ENCODE measurements around the gene GNG2.
A peak's percentile ranks its signal among the peaks of the same experiment; 100 is the strongest.

The GNG2 gene

GRCh38 chr14:52014601-52015267 lies 154.3 kb downstream of the GNG2 start:
- no peaks in the 10 kb centered on the region for H3K27me3 ChIP-seq (ENCODE audit: insufficient read depth, poor library complexity, severe bottlenecking)
- H3K4me3 ChIP-seq (ENCODE audit: severe bottlenecking) = no peak overlapping the region
- H3K9me3 ChIP-seq (ENCODE audit: severe bottlenecking) = no peaks in the 10 kb centered on the region
- TF ChIP-seq CTCF (IDR thresholded peaks at IDR 0.05; ENCODE audit: poor library complexity, severe bottlenecking) = no peak
- DNase-seq (ENCODE audit: low spot score) (no peak), ATAC-seq (ENCODE audit: low read depth) (no peak)
- H3K27ac ChIP-seq (ENCODE audit: poor library complexity, severe bottlenecking) = no peak overlapping the region
- peaks cover 18% of the 10 kb centered on the region for H3K36me3 ChIP-seq (ENCODE audit: low read depth)
- no peaks in the 10 kb centered on the region for H3K4me1 ChIP-seq (ENCODE audit: insufficient read depth, poor library complexity, severe bottlenecking)

- DNase-seq (ENCODE audit: low spot score) = no peak
- TF ChIP-seq CTCF (IDR thresholded peaks at IDR 0.05; ENCODE audit: poor library complexity, severe bottlenecking) = peak; percentile 34
- peak; percentile 32; the same call in 1 of the 3 replicates for ATAC-seq (ENCODE audit: low read depth)
Observed at GRCh38 chr14:52015411-52016030, 155.1 kb downstream of the GNG2 start.

GRCh38 chr14:52018252-52018651 lies 157.8 kb downstream of the GNG2 start:
- H3K9me3 ChIP-seq (ENCODE audit: severe bottlenecking) = no peaks in the 10 kb centered on the region
- DNase-seq (ENCODE audit: low spot score) (no peak), ATAC-seq (ENCODE audit: low read depth) (peak; percentile 41; the same call in 1 of the 3 replicates)
- TF ChIP-seq CTCF (IDR thresholded peaks at IDR 0.05; ENCODE audit: poor library complexity, severe bottlenecking) = no peak
- no peaks in the 10 kb centered on the region for H3K4me1 ChIP-seq (ENCODE audit: insufficient read depth, poor library complexity, severe bottlenecking)
- no peak overlapping the region for H3K27ac ChIP-seq (ENCODE audit: poor library complexity, severe bottlenecking)
- H3K4me3 ChIP-seq (ENCODE audit: severe bottlenecking) = no peak overlapping the region
- H3K36me3 ChIP-seq (ENCODE audit: low read depth) = no peaks in the 10 kb centered on the region
- H3K27me3 ChIP-seq (ENCODE audit: insufficient read depth, poor library complexity, severe bottlenecking) = no peaks in the 10 kb centered on the region

More at GRCh38 chr14:52015411-52016030, 155.1 kb downstream of the GNG2 start:
- Histone ChIP-seq H3K9me3 (ENCODE audit: severe bottlenecking) (no peaks in the 10 kb centered on the region), H3K27me3 (ENCODE audit: insufficient read depth, poor library complexity, severe bottlenecking) (no peaks in the 10 kb centered on the region), H3K4me1 (ENCODE audit: insufficient read depth, poor library complexity, severe bottlenecking) (no peaks in the 10 kb centered on the region), H3K4me3 (ENCODE audit: severe bottlenecking) (no peak overlapping the region), H3K27ac (ENCODE audit: poor library complexity, severe bottlenecking) (no peak overlapping the region), H3K36me3 (ENCODE audit: low read depth) (peaks cover 12% of the 10 kb centered on the region)

GRCh38 chr14:52018970-52019369 lies 158.6 kb downstream of the GNG2 start:
- H3K4me1 ChIP-seq (ENCODE audit: insufficient read depth, poor library complexity, severe bottlenecking) = no peaks in the 10 kb centered on the region
- no peaks in the 10 kb centered on the region for H3K27me3 ChIP-seq (ENCODE audit: insufficient read depth, poor library complexity, severe bottlenecking)
- no peak for TF ChIP-seq CTCF (IDR thresholded peaks at IDR 0.05; ENCODE audit: poor library complexity, severe bottlenecking)
- no peaks in the 10 kb centered on the region for H3K36me3 ChIP-seq (ENCODE audit: low read depth)
- H3K27ac ChIP-seq (ENCODE audit: poor library complexity, severe bottlenecking) = no peak overlapping the region
- no peak overlapping the region for H3K4me3 ChIP-seq (ENCODE audit: severe bottlenecking)
- ATAC-seq (ENCODE audit: low read depth) (no peak), DNase-seq (ENCODE audit: low spot score) (no peak)
- no peaks in the 10 kb centered on the region for H3K9me3 ChIP-seq (ENCODE audit: severe bottlenecking)

Measured in RWPE2 (cell line).